IPS-18c (cell line): ENCODE results near the gene DSG1.

ENCODE experiments used
- H3K4me3 ChIP-seq: 2 replicates; pipeline ENCODE4 v1.7.0; 2013; ENCODE audit warnings: low read depth, mild to moderate bottlenecking, low read length, moderate library complexity; ENCODE audit not compliant: insufficient read depth
- H3K9me3 ChIP-seq: one replicate; pipeline ENCODE4 v1.6.1; 2013; ENCODE audit warnings: mild to moderate bottlenecking, low read length, moderate library complexity; ENCODE audit not compliant: control insufficient read depth, insufficient read depth

DSG1 gene

GRCh38 chr18:31398191-31398590, 80.2 kb downstream of the DSG1 start:
- no peaks in the 10 kb centered on the region for H3K9me3 ChIP-seq
- H3K4me3 ChIP-seq, result no peak overlapping the region

GRCh38 chr18:31399306-31400032, 81.5 kb downstream of the DSG1 start:
- Histone ChIP-seq H3K9me3 (no peaks in the 10 kb centered on the region), H3K4me3 (no peak overlapping the region)

GRCh38 chr18:31401156-31402025, 83.4 kb downstream of the DSG1 start:
- no peak overlapping the region for H3K4me3 ChIP-seq
- H3K9me3 ChIP-seq, result no peaks in the 10 kb centered on the region

- no peak overlapping the region for H3K4me3 ChIP-seq
- H3K9me3 ChIP-seq, result no peaks in the 10 kb centered on the region
Measured at GRCh38 chr18:31402026-31402373, 84.0 kb downstream of the DSG1 start.

GRCh38 chr18:31403409-31403808, 85.4 kb downstream of the DSG1 start:
- H3K4me3 ChIP-seq, result no peak overlapping the region
- no peaks in the 10 kb centered on the region for H3K9me3 ChIP-seq
